AG04449 (cell line): ENCODE results near the gene DIS3L2.

Experiments
- CTCF ChIA-PET: fragments of 350-600 bp; formaldehyde crosslinking; extraction: SDS; loops from one replicate; lab custom pipeline; 2021; ENCODE audit warnings: antibody characterized with exemption; lab: Yijun Ruan, JAX
- POLR2A ChIA-PET: fragments of 400-600, 350-600 bp; formaldehyde crosslinking; extraction: SDS; loops from one replicate; lab custom pipeline; 2020; ENCODE audit warnings: antibody characterized with exemption, inconsistent platforms; lab: Yijun Ruan, JAX
- DNase-seq: peaks from one replicate; pipeline ENCODE4 v3.0.0-alpha.2; 2010; ENCODE audit warnings: low read depth, low spot score
- H3K4me3 ChIP-seq: 2 replicates; pipeline ENCODE4 v1.5.1; 2011; ENCODE audit warnings: low read depth, mild to moderate bottlenecking, control low read depth, low read length
- CTCF ChIP-seq: IDR thresholded peaks from one replicate; pipeline ENCODE4 v1.5.1; 2011; ENCODE audit warnings: mild to moderate bottlenecking, moderate library complexity, low read length, control low read depth, inconsistent platforms; ENCODE audit not compliant: insufficient read depth; ENCODE audit errors: missing control alignments

The DIS3L2 gene

DNA sequence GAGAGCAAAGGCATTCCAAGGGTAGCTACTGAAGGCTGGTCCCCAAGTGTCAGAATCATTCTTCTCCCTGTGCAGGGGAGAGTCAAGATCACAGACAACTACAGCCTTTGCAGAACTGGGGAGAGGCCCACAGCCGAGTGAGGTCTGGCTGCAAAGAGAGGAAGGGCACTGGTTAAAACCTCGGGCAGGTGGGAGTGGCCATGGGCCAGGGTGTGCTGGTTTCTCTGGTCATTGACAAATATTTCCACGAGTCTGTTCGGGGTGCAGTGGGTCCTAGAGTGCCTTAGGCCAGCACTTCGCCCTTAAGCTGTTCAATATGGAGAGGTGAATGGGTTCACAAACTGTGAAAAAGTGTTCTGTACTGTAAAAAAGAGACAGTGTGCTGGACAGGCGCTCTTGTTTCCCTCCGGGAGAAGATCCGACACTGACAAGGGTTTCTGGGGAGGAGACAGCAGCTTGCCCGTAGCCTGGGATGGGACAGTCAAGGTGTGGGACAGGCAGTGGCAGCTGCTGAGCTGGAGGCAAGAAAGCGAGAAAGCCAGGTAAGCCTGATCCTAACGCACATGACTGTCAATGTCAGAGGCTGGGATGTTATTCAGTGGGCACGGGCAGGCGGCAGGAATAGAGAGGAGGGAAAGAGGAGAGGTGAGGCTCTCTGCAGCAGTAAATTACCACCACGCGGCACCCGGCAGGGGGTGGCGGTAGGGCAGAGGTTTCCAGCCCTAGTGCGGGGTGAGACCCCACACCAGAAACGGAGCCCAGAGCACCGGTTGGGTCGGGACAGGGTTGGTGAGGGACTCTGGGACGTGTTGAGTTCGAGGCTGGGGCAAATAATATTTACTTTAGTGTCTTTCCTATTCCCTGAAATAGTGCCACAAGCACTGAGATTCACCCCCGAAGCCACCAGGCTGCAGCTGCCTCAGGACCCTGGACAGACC is 37.3 kb upstream of the DIS3L2 start:
- ChIA-PET CTCF (interaction anchor here (0.7 to 11.9 kb wide), 31 partner anchors 8 to 517 kb away, joined by 3 to 147 read pairs (median 5); no protein-coding TSS in a partner anchor), POLR2A (no interaction called here)
- H3K4me3 ChIP-seq = no peak overlapping the region
- TF ChIP-seq CTCF = no peak
- no peak for DNase-seq

GRCh38 chr2:231924889-231925275 is 36.6 kb upstream of the DIS3L2 start:
- no peak overlapping the region for H3K4me3 ChIP-seq
- no peak for TF ChIP-seq CTCF
- DNase-seq = no peak
- ChIA-PET POLR2A (interaction anchor here (0.7 kb wide), 1 partner anchor 392 kb away, joined by 3 read pairs; no protein-coding TSS in a partner anchor), CTCF (interaction anchor here (0.7 to 11.9 kb wide), 38 partner anchors 9 to 517 kb away, joined by 3 to 147 read pairs (median 4); no protein-coding TSS in a partner anchor)

- peak; percentile 87 for TF ChIP-seq CTCF
- CTCF ChIA-PET = interaction anchor here (0.7 to 11.9 kb wide), 39 partner anchors 9 to 516 kb away, joined by 3 to 147 read pairs (median 4); no protein-coding TSS in a partner anchor
- DNase-seq = peak; percentile 28
- peak overlapping the region; percentile 46 for H3K4me3 ChIP-seq
- POLR2A ChIA-PET = interaction anchor here (0.7 kb wide), 1 partner anchor 391 kb away, joined by 3 read pairs; no protein-coding TSS in a partner anchor
Measured at GRCh38 chr2:231925303-231926179, 36.0 kb upstream of the DIS3L2 start.

GRCh38 chr2:231926180-231926741 is 35.3 kb upstream of the DIS3L2 start, which contains the start of gene NPPC:
Gene NPPC (minus strand): TSS chr2:231926396. CDS start chr2:231926249, 147 bp downstream.
- peak; percentile 39 for TF ChIP-seq CTCF
- DNase-seq = no peak
- ChIA-PET CTCF (interaction anchor here (0.7 to 11.9 kb wide), 23 partner anchors 8 to 513 kb away, joined by 3 to 147 read pairs (median 4); no protein-coding TSS in a partner anchor), POLR2A (no interaction called here)
- peak within 1 kb of the TSS; percentile 46 for H3K4me3 ChIP-seq

DNA sequence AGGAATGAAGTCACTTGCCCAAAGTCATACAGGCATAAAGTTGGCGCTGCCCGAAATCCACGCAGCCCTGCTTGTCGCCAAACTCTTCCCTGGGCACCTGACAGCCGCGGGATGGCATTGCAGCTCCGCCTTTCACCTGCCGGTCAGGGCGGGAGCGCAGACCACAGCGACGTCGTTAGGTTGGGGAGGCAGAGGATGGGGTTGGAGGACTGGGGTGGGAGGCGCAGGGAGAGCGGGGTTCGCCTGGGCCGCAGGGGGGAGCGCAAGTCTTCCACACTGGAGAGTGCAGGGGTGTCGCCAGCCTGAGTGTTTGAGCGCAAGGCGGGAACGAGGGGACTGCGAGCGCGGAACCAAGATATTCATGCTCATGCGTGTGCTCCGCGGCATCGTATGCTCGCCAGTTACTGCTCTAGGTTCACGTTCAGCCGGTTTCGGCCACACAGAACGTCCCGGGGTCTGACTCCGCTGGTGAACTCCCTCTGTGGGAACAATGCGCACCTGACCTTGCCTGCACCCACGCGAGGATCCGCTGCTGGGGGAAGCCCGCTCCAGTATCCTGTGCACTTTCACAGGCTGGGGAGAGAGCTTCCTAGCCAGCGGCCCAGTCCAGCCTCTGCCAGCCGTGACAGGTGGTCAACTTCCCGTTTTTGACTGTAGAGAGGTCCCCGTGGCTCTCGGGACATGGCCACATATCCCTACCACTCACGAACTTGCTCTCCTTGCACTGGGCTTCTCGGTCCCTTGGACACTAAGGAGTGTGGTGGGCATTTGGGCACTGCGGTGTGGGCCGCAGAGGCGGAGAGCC is 34.5 kb upstream of the DIS3L2 start:
- POLR2A ChIA-PET = no interaction called here
- CTCF ChIA-PET = interaction anchor here (0.7 to 11.9 kb wide), 11 partner anchors 10 to 420 kb away, joined by 3 to 147 read pairs (median 4); no protein-coding TSS in a partner anchor
- H3K4me3 ChIP-seq = peak overlapping the region; percentile 46
- TF ChIP-seq CTCF = no peak
- DNase-seq = no peak
